NCI-H1092 treated with DMSO at 0.1 percent for 48 hours (cell line): ENCODE results near the gene SHTN1.

Experiments
- DNase-seq: peaks from one replicate; lab custom pipeline; 2025; lab: John Stamatoyannopoulos, UW

SHTN1 gene

DNA sequence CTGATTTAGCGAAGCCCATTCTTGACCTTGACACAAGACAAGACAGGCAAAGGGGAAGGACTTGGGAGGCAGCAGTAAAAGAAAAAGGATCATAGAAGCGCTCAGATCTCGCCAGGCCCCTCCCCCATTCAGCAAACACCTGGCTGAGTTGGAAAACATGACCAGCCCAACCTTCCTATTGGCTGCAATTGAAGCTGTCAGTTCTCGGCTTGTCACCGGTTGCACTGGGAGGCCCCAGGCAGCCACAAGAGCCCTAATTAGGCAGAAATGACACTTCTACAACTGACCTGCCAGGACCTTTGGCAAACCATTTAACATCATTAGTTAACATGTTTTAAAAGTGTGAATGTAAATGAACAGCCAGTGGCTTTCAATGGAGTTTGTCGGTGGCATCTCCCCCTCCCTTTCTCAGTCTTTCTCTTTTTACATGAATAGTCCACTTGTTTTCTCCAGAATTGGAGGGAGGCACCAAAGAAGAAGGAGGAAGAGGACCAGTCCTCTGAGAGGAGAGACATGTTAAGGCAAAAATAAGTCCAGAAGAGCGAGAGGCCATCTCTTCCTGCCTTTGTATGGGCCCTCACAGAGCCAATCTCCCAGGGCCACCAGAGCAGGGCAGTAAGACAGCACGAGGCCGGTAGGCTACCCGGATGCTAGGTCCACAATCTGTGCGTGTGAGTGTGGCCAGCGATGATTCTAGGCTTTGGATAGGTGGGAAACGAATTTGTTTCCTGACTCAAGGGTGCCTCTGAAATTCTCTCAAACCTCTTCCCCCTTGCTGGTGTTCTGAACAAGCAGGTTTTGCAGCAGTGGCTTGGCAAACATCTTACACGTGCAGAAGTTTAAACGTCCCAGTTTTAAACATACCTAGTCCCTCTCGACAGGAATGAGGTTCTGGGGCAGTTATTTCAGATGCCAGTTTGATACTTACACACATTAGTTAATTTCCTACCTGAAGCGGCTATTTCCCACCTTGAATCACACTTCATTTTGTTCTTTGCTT lies 170.7 kb downstream of the SHTN1 start:
- DNase-seq: no peak

DNA sequence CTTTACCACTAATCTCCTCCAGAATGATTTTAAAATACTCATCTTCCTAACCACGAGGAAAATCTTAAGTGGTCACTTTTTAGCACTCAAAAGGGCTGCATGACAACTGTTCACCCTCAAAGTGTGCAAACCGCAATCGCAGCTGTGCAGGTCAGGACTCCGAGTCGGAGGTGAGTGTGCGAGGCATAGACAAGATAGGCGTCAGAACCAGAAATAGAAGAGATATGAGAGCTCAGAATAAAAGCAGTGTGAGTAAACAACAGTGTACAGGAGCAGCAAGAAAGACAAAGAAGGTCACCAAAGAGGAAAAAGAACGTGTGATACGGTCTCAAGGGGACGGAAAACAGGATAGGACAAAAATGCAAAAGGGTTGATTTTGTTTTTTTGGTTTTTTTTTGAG lies 173.2 kb downstream of the SHTN1 start:
- DNase-seq: no peak
